Activated T-cell treated with anti-CD3 and anti-CD28 coated beads, Interleukin-2, amount 50 U/mL, for 72 hours (primary cell): ENCODE results near the gene KIRREL3. TPM values are rescaled to one million over a fixed set of nuclear protein-coding genes. Genes with fewer than 3 reads are reported as not detected.
A peak's percentile ranks its signal among the peaks of the same experiment; 100 is the strongest.

Source experiments
- ATAC-seq, 2 donors: fragments of 150-1000 bp; cut with Tn5 transposase; replicated peaks in 1 of 2; 2 replicates each; pipeline ENCODE4 v1.10.0; 2021; ENCODE audit warnings: moderate library complexity in 2 of 2, mild to moderate bottlenecking in 1 of 2
- DNase-seq, 2 donors: peaks; one replicate each; pipeline ENCODE4 v3.0.0; 2021 to 2022; ENCODE audit warnings: mixed read lengths in 1 of 2
- H3K27ac Mint-ChIP-seq: one replicate; pipeline ENCODE4 v1.8.0; 2022; ENCODE audit warnings: mild to moderate bottlenecking, moderate library complexity, mixed read lengths
- H3K27me3 Mint-ChIP-seq: one replicate; pipeline ENCODE4 v1.8.0; 2022; ENCODE audit warnings: low read depth, mixed read lengths
- H3K36me3 Mint-ChIP-seq, 2 donors: one replicate each; pipeline ENCODE4 v1.8.0; 2022; ENCODE audit warnings: mixed read lengths in 2 of 2, mild to moderate bottlenecking in 1 of 2; ENCODE audit not compliant: insufficient read depth in 2 of 2
- H3K4me1 Mint-ChIP-seq: one replicate; pipeline ENCODE4 v1.8.0; 2022; ENCODE audit warnings: low read depth, mixed read lengths
- H3K4me3 Mint-ChIP-seq, 2 donors: one replicate each; pipeline ENCODE4 v1.8.0; 2022; ENCODE audit warnings: mild to moderate bottlenecking in 2 of 2, mixed read lengths in 2 of 2, moderate library complexity in 2 of 2
- H3K9me3 Mint-ChIP-seq, 2 donors: one replicate each; pipeline ENCODE4 v1.8.0; 2022; ENCODE audit warnings: mixed read lengths in 2 of 2
- total RNA-seq, 2 donors: library from RNA; stranded (reverse); gene quantifications; one replicate each; pipeline ENCODE4 v1.2.3, GENCODE V29; 2022

KIRREL3 gene
- total RNA-seq, 2 donors from 2014 or later, result not detected

DNA sequence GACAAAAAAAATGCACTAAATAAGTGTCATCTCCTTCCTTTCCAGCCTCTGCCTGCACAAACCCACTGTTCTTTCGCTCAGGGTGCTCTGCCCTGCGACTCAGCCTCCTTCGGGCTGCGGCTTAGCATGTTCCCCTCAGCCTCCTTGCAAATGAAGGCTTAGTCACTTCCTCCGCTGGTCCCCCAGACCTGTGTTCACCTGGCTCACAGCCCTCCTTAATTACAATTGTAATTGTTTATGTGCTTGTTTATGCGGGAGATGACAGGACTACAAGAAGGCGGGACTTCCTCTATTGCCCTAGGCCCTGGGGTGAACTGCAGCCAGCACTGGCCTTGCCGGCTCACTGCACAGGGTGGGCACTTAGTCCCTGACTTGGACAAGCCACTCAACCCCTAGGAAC lies 303.6 kb downstream of the KIRREL3 start:
- DNase-seq (no peak), ATAC-seq (no peak)
- Mint-ChIP-seq H3K36me3 (no peaks in the 10 kb centered on the region), H3K27me3 (peaks cover 8% of the 10 kb centered on the region), H3K4me1 (no peaks in the 10 kb centered on the region), H3K4me3 (no peak overlapping the region), H3K9me3 (no peaks in the 10 kb centered on the region), H3K27ac (no peak overlapping the region)

DNA sequence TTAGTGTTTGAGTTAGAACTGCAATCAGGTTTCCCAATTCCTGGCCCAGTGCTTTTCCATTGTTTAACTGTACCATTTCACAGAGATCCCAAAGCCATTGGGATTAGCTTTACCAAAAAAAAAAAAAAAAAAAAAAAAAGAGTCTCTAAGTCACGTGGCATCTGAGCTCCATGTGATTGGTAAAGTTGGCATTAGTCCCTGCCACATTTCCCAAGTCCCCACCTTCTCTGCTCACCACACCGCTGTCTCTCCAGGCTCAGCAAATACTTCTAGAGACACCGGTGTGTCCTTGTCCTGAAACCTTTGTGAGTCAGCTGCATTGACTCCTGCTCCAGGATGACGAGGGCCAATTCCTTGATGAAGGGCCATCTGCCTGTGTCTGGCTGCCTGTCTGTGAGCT lies 305.3 kb downstream of the KIRREL3 start:
- H3K4me3 Mint-ChIP-seq, result no peak overlapping the region
- DNase-seq (no peak), ATAC-seq (no peak)
- H3K9me3 Mint-ChIP-seq, result no peaks in the 10 kb centered on the region
- no peak overlapping the region for H3K27ac Mint-ChIP-seq
- no peaks in the 10 kb centered on the region for H3K36me3 Mint-ChIP-seq
- H3K27me3 Mint-ChIP-seq, result peaks cover 8% of the 10 kb centered on the region
- H3K4me1 Mint-ChIP-seq, result no peaks in the 10 kb centered on the region

DNA sequence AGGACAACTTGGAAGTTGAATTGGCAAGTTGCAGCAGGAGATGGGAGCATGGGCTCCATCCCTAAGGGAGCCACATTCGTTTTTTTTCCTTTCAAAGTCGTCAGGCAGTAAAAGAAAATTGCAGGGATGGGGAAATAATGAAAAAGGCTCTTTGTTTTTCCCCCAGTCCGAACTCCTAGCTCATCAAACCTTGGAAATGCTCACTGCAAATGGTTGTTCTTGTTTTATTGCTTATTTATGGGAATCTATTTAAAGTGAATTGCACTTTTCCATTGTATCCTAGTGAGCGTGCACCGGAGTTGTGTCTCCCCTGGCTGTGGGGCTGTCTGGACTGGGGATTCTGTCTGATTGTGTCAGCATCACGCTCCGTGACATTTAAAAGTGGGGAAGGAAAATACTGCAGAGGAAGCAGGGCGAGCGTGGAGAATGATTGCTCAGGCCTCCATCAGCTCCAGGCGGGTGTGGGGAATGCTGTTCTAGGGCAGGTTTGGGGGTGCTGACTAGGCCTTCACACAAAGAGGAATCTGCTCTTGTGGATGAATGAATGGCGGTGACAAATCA lies 306.4 kb downstream of the KIRREL3 start:
- peaks cover 8% of the 10 kb centered on the region for H3K27me3 Mint-ChIP-seq
- no peaks in the 10 kb centered on the region for H3K9me3 Mint-ChIP-seq
- H3K4me1 Mint-ChIP-seq, result no peaks in the 10 kb centered on the region
- ATAC-seq (no peak), DNase-seq (no peak)
- no peaks in the 10 kb centered on the region for H3K36me3 Mint-ChIP-seq
- no peak overlapping the region for H3K27ac Mint-ChIP-seq
- no peak overlapping the region for H3K4me3 Mint-ChIP-seq

GRCh38 chr11:126687477-126687876 lies 313.1 kb downstream of the KIRREL3 start:
- H3K36me3 Mint-ChIP-seq, result no peaks in the 10 kb centered on the region
- no peak overlapping the region for H3K4me3 Mint-ChIP-seq
- H3K9me3 Mint-ChIP-seq, result no peaks in the 10 kb centered on the region
- ATAC-seq (no peak), DNase-seq (no peak)
- no peak overlapping the region for H3K27ac Mint-ChIP-seq
- peaks cover 8% of the 10 kb centered on the region for H3K27me3 Mint-ChIP-seq
- H3K4me1 Mint-ChIP-seq, result no peaks in the 10 kb centered on the region

DNA sequence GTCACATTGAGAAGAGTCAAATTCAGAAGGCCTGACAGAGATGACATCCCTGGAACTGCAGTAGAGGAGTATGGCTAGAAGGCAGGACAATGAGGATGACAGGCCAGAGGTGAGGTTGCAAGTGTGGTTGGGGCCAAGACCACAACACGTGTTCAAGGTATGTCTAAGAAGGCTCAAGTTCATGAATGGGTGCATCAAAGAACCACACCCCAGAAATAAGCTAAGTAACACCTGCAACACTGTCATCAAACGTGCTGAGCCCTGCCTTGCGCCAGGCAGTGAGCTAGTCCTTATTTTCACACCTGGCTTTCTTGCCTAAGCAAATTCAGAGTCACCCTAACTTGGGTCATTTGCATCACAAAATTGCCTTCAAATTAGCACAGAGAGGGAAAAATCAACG lies 313.6 kb downstream of the KIRREL3 start:
- DNase-seq, result no peak
- H3K27ac Mint-ChIP-seq, result no peak overlapping the region
- no peaks in the 10 kb centered on the region for H3K9me3 Mint-ChIP-seq
- peaks cover 8% of the 10 kb centered on the region for H3K27me3 Mint-ChIP-seq
- ATAC-seq, result no peak
- H3K4me3 Mint-ChIP-seq, result no peak overlapping the region
- H3K4me1 Mint-ChIP-seq, result no peaks in the 10 kb centered on the region
- no peaks in the 10 kb centered on the region for H3K36me3 Mint-ChIP-seq

- Mint-ChIP-seq H3K9me3 (no peaks in the 10 kb centered on the region), H3K27ac (no peak overlapping the region), H3K4me3 (no peak overlapping the region), H3K4me1 (no peaks in the 10 kb centered on the region), H3K36me3 (no peaks in the 10 kb centered on the region), H3K27me3 (peaks cover 8% of the 10 kb centered on the region)
- no peak for DNase-seq
- peak in 1 of 2 donors; percentile 21 for ATAC-seq
Measured at GRCh38 chr11:126683766-126684728, 316.5 kb downstream of the KIRREL3 start.

DNA sequence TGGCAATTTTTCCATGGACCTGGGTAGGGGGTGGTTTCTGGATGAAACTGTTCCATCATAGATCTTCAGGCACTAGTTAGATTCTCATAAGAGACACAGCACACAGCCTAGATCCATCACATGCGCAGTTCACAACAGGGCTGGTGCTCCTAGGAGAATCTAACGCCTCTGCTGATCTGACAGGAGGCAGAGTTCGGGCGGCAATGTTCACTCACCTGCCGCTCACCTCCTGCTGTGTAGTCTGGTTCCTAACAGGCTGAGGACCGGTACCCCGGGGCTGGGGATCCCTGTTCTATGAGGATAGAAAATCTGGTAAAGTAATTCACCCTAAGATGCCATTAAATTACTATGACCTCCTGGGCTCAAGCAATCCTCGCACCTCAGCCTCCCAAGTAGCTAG lies 318.0 kb downstream of the KIRREL3 start:
- ATAC-seq (no peak), DNase-seq (no peak)
- no peak overlapping the region for H3K27ac Mint-ChIP-seq
- H3K36me3 Mint-ChIP-seq, result no peaks in the 10 kb centered on the region
- H3K9me3 Mint-ChIP-seq, result no peaks in the 10 kb centered on the region
- peaks cover 6% of the 10 kb centered on the region for H3K27me3 Mint-ChIP-seq
- H3K4me1 Mint-ChIP-seq, result no peaks in the 10 kb centered on the region
- no peak overlapping the region for H3K4me3 Mint-ChIP-seq

- Mint-ChIP-seq H3K4me1 (no peaks in the 10 kb centered on the region), H3K27ac (no peak overlapping the region), H3K9me3 (no peaks in the 10 kb centered on the region), H3K4me3 (no peak overlapping the region), H3K27me3 (peaks cover 6% of the 10 kb centered on the region), H3K36me3 (no peaks in the 10 kb centered on the region)
- ATAC-seq, result no peak
- DNase-seq, result no peak
Measured at GRCh38 chr11:126680700-126681099, 319.9 kb downstream of the KIRREL3 start.

- H3K9me3 Mint-ChIP-seq, result no peaks in the 10 kb centered on the region
- H3K27ac Mint-ChIP-seq, result no peak overlapping the region
- H3K4me3 Mint-ChIP-seq, result no peak overlapping the region
- no peak for ATAC-seq
- no peaks in the 10 kb centered on the region for H3K36me3 Mint-ChIP-seq
- peaks cover 6% of the 10 kb centered on the region for H3K27me3 Mint-ChIP-seq
- DNase-seq, result no peak
- no peaks in the 10 kb centered on the region for H3K4me1 Mint-ChIP-seq
Measured at GRCh38 chr11:126680131-126680530, 320.4 kb downstream of the KIRREL3 start.

- H3K36me3 Mint-ChIP-seq, result no peaks in the 10 kb centered on the region
- peaks cover 6% of the 10 kb centered on the region for H3K27me3 Mint-ChIP-seq
- no peak overlapping the region for H3K27ac Mint-ChIP-seq
- no peaks in the 10 kb centered on the region for H3K4me1 Mint-ChIP-seq
- H3K9me3 Mint-ChIP-seq, result no peaks in the 10 kb centered on the region
- ATAC-seq, result no peak
- no peak overlapping the region for H3K4me3 Mint-ChIP-seq
- DNase-seq, result no peak
Measured at GRCh38 chr11:126679033-126679432, 321.5 kb downstream of the KIRREL3 start.

DNA sequence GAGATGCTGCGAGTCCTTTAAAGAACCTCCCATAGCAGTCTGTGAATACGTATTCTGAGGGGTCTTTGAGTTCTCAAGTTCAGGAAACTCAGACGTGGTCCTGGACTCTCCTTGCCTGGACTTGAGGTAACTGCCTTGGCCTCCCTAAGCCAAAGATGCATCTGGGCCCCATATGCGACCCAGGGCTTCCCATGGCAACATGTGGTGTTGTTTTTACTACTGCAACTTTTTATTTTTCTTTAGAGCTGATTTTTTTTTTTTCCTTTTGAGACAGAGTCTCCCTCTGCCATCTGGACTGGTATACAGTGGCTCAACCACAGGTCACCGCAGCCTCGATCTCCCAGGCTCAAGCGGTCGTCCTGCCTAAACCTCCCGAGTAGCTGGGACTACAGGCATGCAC lies 324.0 kb downstream of the KIRREL3 start:
- Mint-ChIP-seq H3K36me3 (no peaks in the 10 kb centered on the region), H3K4me3 (no peak overlapping the region), H3K27ac (no peak overlapping the region), H3K27me3 (peaks cover 6% of the 10 kb centered on the region), H3K9me3 (no peaks in the 10 kb centered on the region), H3K4me1 (no peaks in the 10 kb centered on the region)
- no peak for ATAC-seq
- DNase-seq, result no peak

DNA sequence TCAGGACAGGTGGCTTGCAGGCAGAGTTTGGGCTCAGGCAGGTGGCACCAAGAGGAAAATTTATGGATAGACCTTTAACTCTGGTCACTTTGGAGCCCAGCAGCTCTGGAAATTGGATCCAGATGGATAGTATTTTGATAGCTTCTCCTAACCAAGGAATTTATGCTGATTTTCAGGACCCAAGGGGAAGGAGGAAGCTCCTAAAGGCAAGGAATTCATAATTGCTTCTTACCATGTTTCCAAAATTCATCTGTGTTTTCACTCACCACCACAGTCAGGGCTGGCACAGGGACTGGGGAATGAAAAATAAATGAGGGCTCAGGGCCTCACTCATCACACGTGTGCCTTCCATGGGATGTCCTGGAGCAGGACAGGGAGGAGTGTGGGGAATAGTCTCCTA lies 327.3 kb downstream of the KIRREL3 start:
- no peak overlapping the region for H3K4me3 Mint-ChIP-seq

GRCh38 chr11:126669416-126669815 lies 331.2 kb downstream of the KIRREL3 start:
- no peak overlapping the region for H3K27ac Mint-ChIP-seq
- H3K4me3 Mint-ChIP-seq, result no peak overlapping the region
- no peak for ATAC-seq
- peaks cover 18% of the 10 kb centered on the region for H3K27me3 Mint-ChIP-seq
- H3K36me3 Mint-ChIP-seq, result no peaks in the 10 kb centered on the region
- no peaks in the 10 kb centered on the region for H3K4me1 Mint-ChIP-seq
- H3K9me3 Mint-ChIP-seq, result no peaks in the 10 kb centered on the region
- DNase-seq, result no peak

More for the DNA sequence above, 327.3 kb downstream of the KIRREL3 start:
- Mint-ChIP-seq H3K36me3 (no peaks in the 10 kb centered on the region), H3K9me3 (no peaks in the 10 kb centered on the region), H3K27me3 (peaks cover 13% of the 10 kb centered on the region), H3K4me1 (no peaks in the 10 kb centered on the region), H3K27ac (no peak overlapping the region)
- ATAC-seq (no peak), DNase-seq (no peak)
